HCT116 (cell line): ENCODE measurements around the gene DDA1. TPM values are rescaled to one million over a fixed set of nuclear protein-coding genes. Genes with fewer than 3 reads are reported as not detected.

Experiments
- ATAC-seq: fragments of 200-7000 bp; cut with Tn5 transposase; 2 replicates; pipeline ENCODE4 v1.9.1; 2020; ENCODE audit warnings: mild to moderate bottlenecking, moderate library complexity
- BruUV-seq: library from RNA; stranded (reverse); fragments of 400-500 nt; replicated peaks from 2 replicates; lab custom pipeline; 2021; lab: Mats Ljungman, UMichigan
- CTCF ChIA-PET: fragments of 300-600 bp; sonication (Branson Sonifier 250); formaldehyde crosslinking; loops from one replicate; lab custom pipeline; 2021; ENCODE audit warnings: antibody characterized with exemption; lab: Charles Lee
- POLR2A ChIA-PET: fragments of 300-600, 350-600 bp; sonication (Branson Sonifier 250); formaldehyde crosslinking; loops from one replicate; lab custom pipeline; 2021; ENCODE audit warnings: antibody characterized with exemption; lab: Charles Lee
- RAD21 ChIA-PET, 2 experiments: fragments of 300-600 bp; sonication (Branson Sonifier 250); formaldehyde crosslinking; loops; one replicate each; lab custom pipeline; 2023; ENCODE audit warnings: low total read pairs in 2 of 2; ENCODE audit not compliant: uncharacterized antibody in 2 of 2, unreplicated experiment in 2 of 2, low non-redundant PET in 1 of 2; lab: Charles Lee
- DNase-seq: peaks from one replicate; pipeline ENCODE4 v3.0.0-alpha.2; 2010; ENCODE audit warnings: low read depth, low spot score
- H2AFZ ChIP-seq: fragments of 200-600 bp; shearing (Covaris generic), sonication (generic); 2 replicates; pipeline ENCODE4 v1.6.1; 2017; ENCODE audit warnings: low read depth, mixed run types, mixed read lengths, antibody characterized with exemption, low read length; ENCODE audit not compliant: poor library complexity, severe bottlenecking
- H3K27ac ChIP-seq: 2 replicates; pipeline ENCODE4 v1.5.1; 2012; ENCODE audit warnings: low read depth, low read length
- H3K27me3 ChIP-seq: fragments of 200-600 bp; sonication (generic); 2 replicates; pipeline ENCODE4 v1.6.1; 2016; ENCODE audit warnings: mixed run types, low read length, mixed read lengths; ENCODE audit not compliant: insufficient read depth
- H3K36me3 ChIP-seq, 2 experiments: fragments of 200-500 bp in 1 of 2; fragments of 200-600 bp in 1 of 2; sonication (Bioruptor generic) in 1 of 2; sonication (generic) in 1 of 2; 2 replicates each; pipeline versions ENCODE4 v1.5.1 to v1.6.1; 2014 to 2016; ENCODE audit warnings: low read length in 2 of 2, inconsistent platforms in 1 of 2, mixed read lengths in 1 of 2, mixed run types in 1 of 2; ENCODE audit not compliant: insufficient read depth in 2 of 2, control insufficient read depth in 1 of 2
- H3K4me1 ChIP-seq, 2 experiments: fragments of 200-600 bp in 1 of 2; sonication (generic) in 1 of 2; 2 replicates each; pipeline versions ENCODE4 v1.5.1 to v1.6.1; 2012 to 2017; ENCODE audit warnings: low read length in 2 of 2, inconsistent platforms in 1 of 2, mild to moderate bottlenecking in 1 of 2, mixed read lengths in 1 of 2, mixed run types in 1 of 2, moderate library complexity in 1 of 2; ENCODE audit not compliant: insufficient read depth in 2 of 2, control insufficient read depth in 1 of 2
- H3K4me2 ChIP-seq: fragments of 200-600 bp; sonication (generic); 2 replicates; pipeline ENCODE4 v1.6.1; 2017; ENCODE audit warnings: mixed run types, low read length, mixed read lengths
- H3K4me3 ChIP-seq, 2 experiments: fragments of 200-600 bp in 1 of 2; sonication (generic) in 1 of 2; replicated peaks in 1 of 2; 2 replicates each; pipeline ENCODE4 v1.5.1; 2011 to 2016; ENCODE audit warnings: low read length in 2 of 2, control low read depth in 1 of 2, low read depth in 1 of 2, mild to moderate bottlenecking in 1 of 2, mixed read lengths in 1 of 2, mixed run types in 1 of 2
- H3K79me2 ChIP-seq: fragments of 200-600 bp; sonication (generic); 2 replicates; pipeline ENCODE4 v1.6.1; 2017; ENCODE audit warnings: mild to moderate bottlenecking, mixed run types, low read length, moderate library complexity, mixed read lengths; ENCODE audit not compliant: insufficient read depth
- H3K9ac ChIP-seq: fragments of 200-600 bp; sonication (generic); 2 replicates; pipeline ENCODE4 v1.6.1; 2016; ENCODE audit warnings: low read length, mixed read lengths
- H3K9me2 ChIP-seq: fragments of 200-600 bp; sonication (generic), shearing (Covaris generic); 2 replicates; pipeline ENCODE4 v1.6.1; 2017; ENCODE audit warnings: mixed run types, mild to moderate bottlenecking, moderate library complexity; ENCODE audit not compliant: insufficient read depth
- H3K9me3 ChIP-seq, 2 experiments: fragments of 200-500 bp in 1 of 2; fragments of 200-600 bp in 1 of 2; sonication (Bioruptor generic) in 1 of 2; sonication (generic) in 1 of 2; 2 replicates each; pipeline ENCODE4 v1.6.1; 2014 to 2017; ENCODE audit warnings: low read length in 2 of 2, mixed read lengths in 2 of 2, inconsistent platforms in 1 of 2, low read depth in 1 of 2, mild to moderate bottlenecking in 1 of 2, mixed run types in 1 of 2, moderate library complexity in 1 of 2; ENCODE audit not compliant: control insufficient read depth in 1 of 2, insufficient read depth in 1 of 2
- H4K20me1 ChIP-seq: fragments of 200-600 bp; sonication (generic), shearing (Covaris generic); 2 replicates; pipeline ENCODE4 v1.6.1; 2017; ENCODE audit warnings: mixed run types, mild to moderate bottlenecking, moderate library complexity; ENCODE audit not compliant: insufficient read depth
- ELF1 ChIP-seq: IDR thresholded peaks from 2 replicates; pipeline ENCODE4 v1.6.1; 2012; ENCODE audit warnings: low read depth, borderline replicate concordance
- EZH2phosphoT487 ChIP-seq: fragments of 200-600 bp; IDR thresholded peaks from 2 replicates; pipeline ENCODE4 v1.6.1; 2018; ENCODE audit warnings: antibody characterized with exemption, borderline replicate concordance
- POLR2A ChIP-seq: IDR thresholded peaks from 2 replicates; pipeline ENCODE4 v1.7.0; 2011; ENCODE audit warnings: borderline replicate concordance; ENCODE audit not compliant: insufficient read depth, insufficient read length; ENCODE audit errors: extremely low read depth
- POLR2AphosphoS5 ChIP-seq: IDR thresholded peaks from 2 replicates; pipeline ENCODE4 v1.6.1; 2011; ENCODE audit warnings: mild to moderate bottlenecking, low read depth, low read length, moderate library complexity
- RAD21 ChIP-seq: IDR thresholded peaks from 2 replicates; pipeline ENCODE4 v1.6.1; 2012; ENCODE audit warnings: low read depth, mild to moderate bottlenecking
- SP1 ChIP-seq: IDR thresholded peaks from 2 replicates; pipeline ENCODE4 v1.6.1; 2012; ENCODE audit warnings: low read depth
- YY1 ChIP-seq: IDR thresholded peaks from 2 replicates; pipeline ENCODE4 v1.6.1; 2011; ENCODE audit warnings: low read length, low read depth, moderate library complexity, mild to moderate bottlenecking; ENCODE audit not compliant: insufficient replicate concordance; ENCODE audit errors: extremely low read depth
- ZFX ChIP-seq: fragments of 450-650 bp; IDR thresholded peaks from 2 replicates; pipeline ENCODE4 v1.6.1; 2017
- intact Hi-C: fragments of 100-400 bp; cut with micrococcal nuclease; formaldehyde crosslinking; loops from 2 replicates; pipeline ENCODE4 v1.10.0; 2022
- total RNA-seq: library from RNA; stranded (reverse); gene quantifications from one replicate; pipeline ENCODE4 v1.2.1, GENCODE V29; 2021; ENCODE audit not compliant: unreplicated experiment
- TF ChIP-seq, protein P1 (sequence below): IDR thresholded peaks from 2 replicates; pipeline ENCODE4 v1.6.1; 2011; ENCODE audit warnings: mild to moderate bottlenecking, low read length, moderate library complexity; ENCODE audit not compliant: insufficient replicate concordance; ENCODE audit errors: extremely low read depth
- TF ChIP-seq, protein P2 (sequence below): IDR thresholded peaks from 2 replicates; pipeline ENCODE4 v1.6.1; 2012; ENCODE audit warnings: low read depth

The DDA1 gene
- total RNA-seq, 1 experiment from 2014 or later, result 68.6 TPM

DNA sequence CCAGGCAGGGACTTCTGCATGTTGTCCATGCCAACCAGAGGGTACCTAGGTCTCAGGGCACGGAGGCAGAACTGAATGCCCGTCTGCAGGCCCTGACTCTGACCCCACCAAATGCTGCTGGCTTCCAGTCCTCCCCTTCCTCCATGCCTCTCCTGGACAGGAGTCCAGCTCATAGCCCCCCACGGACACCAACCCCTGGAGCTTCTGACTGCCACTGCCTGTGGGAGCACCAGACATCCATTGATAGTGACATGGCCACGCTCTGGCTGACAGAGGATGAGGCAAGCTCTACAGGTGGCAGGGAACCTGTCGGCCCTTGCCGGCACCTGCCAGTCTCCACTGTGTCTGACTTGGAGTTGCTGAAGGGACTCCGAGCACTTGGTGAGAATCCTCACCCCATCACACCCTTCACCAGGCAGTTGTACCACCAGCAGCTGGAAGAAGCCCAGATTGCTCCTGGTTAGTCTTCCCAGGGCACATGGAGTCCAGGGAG lies 25.8 kb upstream of the DDA1 start:
- DNase-seq (no peak), ATAC-seq (no peak)
- intact Hi-C loops, result loop anchor here (5.0 kb wide), 1 partner anchor 506 kb away; no protein-coding TSS in a partner anchor
- Histone ChIP-seq H3K27ac (no peak overlapping the region; the same call in 1 of the 2 replicates), H3K9me3 (no peaks in the 10 kb centered on the region), H3K9ac (no peak overlapping the region), H3K4me2 (no peak overlapping the region), H3K79me2 (peaks cover 12% of the 10 kb centered on the region; the same call in 1 of the 2 replicates), H2AFZ (no peak overlapping the region), H3K36me3 (peaks cover 0 to 6% of the 10 kb centered on the region in 2 experiments; a peak in 1 of 4 replicates), H4K20me1 (no peaks in the 10 kb centered on the region), H3K27me3 (no peaks in the 10 kb centered on the region), H3K4me3 (no peak overlapping the region), H3K4me1 (peaks cover 0 to 32% of the 10 kb centered on the region in 2 experiments; a peak in 2 of 4 replicates), H3K9me2 (no peaks in the 10 kb centered on the region)
- ChIA-PET CTCF (interaction anchor here (0.5 to 1.5 kb wide), 3 partner anchors 17 to 108 kb away, joined by 3 to 7 read pairs (median 5); partner anchors contain the start of gene BABAM1), POLR2A (no interaction called here), RAD21 (no interaction called here)
- no peak for TF ChIP-seq ZFX
- no peak for TF ChIP-seq YY1
- no peak for TF ChIP-seq RAD21
- no peak for TF ChIP-seq POLR2A
- TF ChIP-seq EZH2phosphoT487, result no peak
- TF ChIP-seq, protein P1, sequence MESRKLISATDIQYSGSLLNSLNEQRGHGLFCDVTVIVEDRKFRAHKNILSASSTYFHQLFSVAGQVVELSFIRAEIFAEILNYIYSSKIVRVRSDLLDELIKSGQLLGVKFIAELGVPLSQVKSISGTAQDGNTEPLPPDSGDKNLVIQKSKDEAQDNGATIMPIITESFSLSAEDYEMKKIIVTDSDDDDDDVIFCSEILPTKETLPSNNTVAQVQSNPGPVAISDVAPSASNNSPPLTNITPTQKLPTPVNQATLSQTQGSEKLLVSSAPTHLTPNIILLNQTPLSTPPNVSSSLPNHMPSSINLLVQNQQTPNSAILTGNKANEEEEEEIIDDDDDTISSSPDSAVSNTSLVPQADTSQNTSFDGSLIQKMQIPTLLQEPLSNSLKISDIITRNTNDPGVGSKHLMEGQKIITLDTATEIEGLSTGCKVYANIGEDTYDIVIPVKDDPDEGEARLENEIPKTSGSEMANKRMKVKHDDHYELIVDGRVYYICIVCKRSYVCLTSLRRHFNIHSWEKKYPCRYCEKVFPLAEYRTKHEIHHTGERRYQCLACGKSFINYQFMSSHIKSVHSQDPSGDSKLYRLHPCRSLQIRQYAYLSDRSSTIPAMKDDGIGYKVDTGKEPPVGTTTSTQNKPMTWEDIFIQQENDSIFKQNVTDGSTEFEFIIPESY, result no peak
- no peak for TF ChIP-seq ELF1
- TF ChIP-seq POLR2AphosphoS5, result no peak
- no peak for TF ChIP-seq SP1
- TF ChIP-seq, protein P2, sequence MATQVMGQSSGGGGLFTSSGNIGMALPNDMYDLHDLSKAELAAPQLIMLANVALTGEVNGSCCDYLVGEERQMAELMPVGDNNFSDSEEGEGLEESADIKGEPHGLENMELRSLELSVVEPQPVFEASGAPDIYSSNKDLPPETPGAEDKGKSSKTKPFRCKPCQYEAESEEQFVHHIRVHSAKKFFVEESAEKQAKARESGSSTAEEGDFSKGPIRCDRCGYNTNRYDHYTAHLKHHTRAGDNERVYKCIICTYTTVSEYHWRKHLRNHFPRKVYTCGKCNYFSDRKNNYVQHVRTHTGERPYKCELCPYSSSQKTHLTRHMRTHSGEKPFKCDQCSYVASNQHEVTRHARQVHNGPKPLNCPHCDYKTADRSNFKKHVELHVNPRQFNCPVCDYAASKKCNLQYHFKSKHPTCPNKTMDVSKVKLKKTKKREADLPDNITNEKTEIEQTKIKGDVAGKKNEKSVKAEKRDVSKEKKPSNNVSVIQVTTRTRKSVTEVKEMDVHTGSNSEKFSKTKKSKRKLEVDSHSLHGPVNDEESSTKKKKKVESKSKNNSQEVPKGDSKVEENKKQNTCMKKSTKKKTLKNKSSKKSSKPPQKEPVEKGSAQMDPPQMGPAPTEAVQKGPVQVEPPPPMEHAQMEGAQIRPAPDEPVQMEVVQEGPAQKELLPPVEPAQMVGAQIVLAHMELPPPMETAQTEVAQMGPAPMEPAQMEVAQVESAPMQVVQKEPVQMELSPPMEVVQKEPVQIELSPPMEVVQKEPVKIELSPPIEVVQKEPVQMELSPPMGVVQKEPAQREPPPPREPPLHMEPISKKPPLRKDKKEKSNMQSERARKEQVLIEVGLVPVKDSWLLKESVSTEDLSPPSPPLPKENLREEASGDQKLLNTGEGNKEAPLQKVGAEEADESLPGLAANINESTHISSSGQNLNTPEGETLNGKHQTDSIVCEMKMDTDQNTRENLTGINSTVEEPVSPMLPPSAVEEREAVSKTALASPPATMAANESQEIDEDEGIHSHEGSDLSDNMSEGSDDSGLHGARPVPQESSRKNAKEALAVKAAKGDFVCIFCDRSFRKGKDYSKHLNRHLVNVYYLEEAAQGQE, result no peak
- BruUV-seq, result no TSS peak
